ENCODE data around the gene HTR3B. TPM values are rescaled to one million over a fixed set of nuclear protein-coding genes. Genes with fewer than 3 reads are reported as not detected.
"Not testable (repeated sequence)": the region's sequence is repeated elsewhere in the genome, so short reads cannot be mapped to it uniquely, and the experiment has no call there.

HTR3B gene
- total RNA-seq, 4 donors from 2014 or later, result 0.76 TPM; not detected in 3

GRCh38 chr11:113908098-113908497 lies 3.5 kb downstream of the HTR3B start:
- TF ChIP-seq CTCF (IDR thresholded peaks at IDR 0.05) (no peak), POLR2A (IDR thresholded peaks at IDR 0.05) (no peak)
- Histone ChIP-seq H3K9me3 (no peaks in the 10 kb centered on the region), H3K27me3 (no peaks in the 10 kb centered on the region), H3K4me1 (no peaks in the 10 kb centered on the region), H3K4me3 (no peak overlapping the region), H3K36me3 (no peaks in the 10 kb centered on the region), H3K27ac (no peak overlapping the region)
- no peak for DNase-seq

GRCh38 chr11:113911491-113911890 lies 6.9 kb downstream of the HTR3B start:
- H3K4me3 ChIP-seq, DNase-seq, H3K4me1 ChIP-seq, H3K9me3 ChIP-seq, H3K27me3 ChIP-seq, H3K36me3 ChIP-seq, H3K27ac ChIP-seq: not testable (repeated sequence)

- H3K36me3 ChIP-seq, result no peaks in the 10 kb centered on the region
- H3K4me3 ChIP-seq, result no peak overlapping the region
- no peaks in the 10 kb centered on the region for H3K4me1 ChIP-seq
- H3K27me3 ChIP-seq, result no peaks in the 10 kb centered on the region
- no peaks in the 10 kb centered on the region for H3K9me3 ChIP-seq
- no peak for TF ChIP-seq CTCF (IDR thresholded peaks at IDR 0.05)
- TF ChIP-seq POLR2A (IDR thresholded peaks at IDR 0.05), result no peak
- no peak for DNase-seq
- H3K27ac ChIP-seq, result no peak overlapping the region
Observed at GRCh38 chr11:113923572-113923971, 19.0 kb downstream of the HTR3B start.

- Histone ChIP-seq H3K4me3 (no peak overlapping the region), H3K4me1 (no peaks in the 10 kb centered on the region), H3K36me3 (no peaks in the 10 kb centered on the region), H3K9me3 (no peaks in the 10 kb centered on the region), H3K27ac (no peak overlapping the region), H3K27me3 (no peaks in the 10 kb centered on the region)
- DNase-seq, result no peak
- TF ChIP-seq CTCF (IDR thresholded peaks at IDR 0.05), result no peak
- TF ChIP-seq POLR2A (IDR thresholded peaks at IDR 0.05), result no peak
Observed at GRCh38 chr11:113926273-113927197, 21.9 kb downstream of the HTR3B start.

DNA sequence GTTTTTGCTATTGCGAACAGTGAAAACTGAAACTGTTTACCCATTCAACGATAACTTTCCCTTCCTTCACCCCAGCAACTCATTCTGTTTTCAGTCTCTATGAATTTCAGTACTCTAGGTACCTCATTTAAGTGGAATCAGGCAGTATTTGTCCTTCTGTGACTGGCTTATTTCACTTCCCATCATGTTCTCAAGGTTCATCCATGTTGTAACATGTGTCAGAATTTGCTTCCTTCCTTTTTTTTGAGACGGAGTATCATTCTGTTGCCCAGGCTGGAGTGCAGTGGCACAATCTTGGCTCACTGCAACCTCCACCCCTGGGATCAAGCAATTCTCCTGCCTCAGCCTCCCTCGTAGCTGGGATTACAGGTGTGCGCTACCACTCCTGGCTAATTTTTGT lies 23.7 kb downstream of the HTR3B start:
- Histone ChIP-seq H3K9me3 (no peaks in the 10 kb centered on the region), H3K36me3 (no peaks in the 10 kb centered on the region), H3K27ac (no peak overlapping the region), H3K4me1 (no peaks in the 10 kb centered on the region), H3K27me3 (no peaks in the 10 kb centered on the region), H3K4me3 (no peak overlapping the region)
- DNase-seq, result no peak
- TF ChIP-seq POLR2A (IDR thresholded peaks at IDR 0.05) (no peak), CTCF (IDR thresholded peaks at IDR 0.05) (no peak)

GRCh38 chr11:113932788-113933187 lies 28.2 kb downstream of the HTR3B start:
- H3K4me1 ChIP-seq, result no peaks in the 10 kb centered on the region

DNA sequence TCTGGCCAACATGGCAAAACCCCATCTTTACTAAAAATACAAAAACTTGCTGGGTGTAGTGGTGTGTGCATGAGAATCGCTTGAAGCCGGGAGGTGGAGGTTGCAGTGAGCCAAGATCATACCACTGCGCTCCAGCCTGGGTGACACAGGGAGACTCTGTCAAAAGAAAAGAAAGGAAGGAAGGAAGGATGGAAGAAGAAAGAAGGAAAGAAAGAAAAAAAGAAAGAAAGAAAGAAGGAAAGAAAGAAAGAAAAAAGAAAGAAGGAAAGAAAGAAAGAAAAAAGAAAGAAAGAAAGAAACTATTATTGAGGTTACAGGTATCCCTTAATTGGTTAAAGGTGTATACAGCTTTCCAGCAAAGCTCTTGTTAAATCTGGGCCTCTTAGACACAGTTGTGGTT lies 29.6 kb downstream of the HTR3B start:
- H3K27ac ChIP-seq, H3K4me3 ChIP-seq, H3K4me1 ChIP-seq, H3K9me3 ChIP-seq, DNase-seq, H3K36me3 ChIP-seq, H3K27me3 ChIP-seq: not testable (repeated sequence)

More at GRCh38 chr11:113932788-113933187, 28.2 kb downstream of the HTR3B start:
- DNase-seq, result no peak
- no peak overlapping the region for H3K4me3 ChIP-seq
- no peaks in the 10 kb centered on the region for H3K36me3 ChIP-seq
- TF ChIP-seq CTCF (IDR thresholded peaks at IDR 0.05) (no peak), POLR2A (IDR thresholded peaks at IDR 0.05) (no peak)
- H3K27me3 ChIP-seq, result no peaks in the 10 kb centered on the region
- no peak overlapping the region for H3K27ac ChIP-seq
- no peaks in the 10 kb centered on the region for H3K9me3 ChIP-seq

Data from Peyer's patch (tissue), 4 donors.